GM21423 (cell line): Measurements from ENCODE around the gene GALNT3.

Experiments
- ATAC-seq: cut with Tn5 transposase; IDR thresholded peaks from one replicate; pipeline ENCODE4 v1.9.1; 2021; ENCODE audit warnings: mild to moderate bottlenecking, moderate library complexity; ENCODE audit not compliant: unreplicated experiment

GALNT3 gene

DNA sequence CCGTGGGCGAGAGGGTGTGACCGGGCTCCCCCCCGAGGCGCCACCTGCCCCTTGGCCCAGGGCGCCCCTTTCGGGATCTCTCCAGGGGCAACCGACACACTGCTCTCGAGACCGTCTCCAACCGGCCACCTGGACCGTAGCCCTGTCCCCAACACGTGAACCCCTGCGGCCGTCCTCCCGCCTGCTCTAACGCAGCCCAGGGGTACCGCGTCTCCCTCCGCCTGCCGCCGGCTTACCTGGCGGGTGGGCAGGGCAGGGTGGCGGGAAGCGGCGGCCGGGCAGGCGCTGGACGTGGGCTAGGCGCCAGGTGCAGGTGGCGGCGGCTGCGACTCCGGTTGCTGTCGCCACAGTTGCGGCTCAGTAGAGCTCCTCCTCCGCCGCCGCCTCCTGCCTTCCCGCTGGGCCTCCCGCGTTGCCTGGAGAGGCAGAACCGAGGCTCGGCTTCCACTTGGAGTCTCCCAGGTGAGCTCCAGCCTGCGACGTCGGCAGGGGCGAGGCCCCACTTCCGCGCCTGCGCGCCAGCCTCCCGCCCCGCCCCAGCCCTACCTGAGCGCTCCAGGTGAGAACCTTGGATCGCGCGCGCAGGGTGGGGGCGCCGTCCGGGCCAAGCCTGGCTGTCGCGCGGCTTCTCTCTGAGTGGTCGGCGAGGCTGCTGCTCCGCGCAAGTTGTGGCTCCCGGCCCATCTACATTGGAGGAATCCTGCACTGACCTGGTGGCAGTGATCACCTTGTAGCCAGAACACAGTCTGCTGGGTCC, at the start of gene GALNT3:
Gene GALNT3, minus strand, starts transcription at position 469 of the 757 bp plus-strand sequence. CDS start 23,547 bp downstream, outside the sequence.
- ATAC-seq: peak; percentile 27

DNA sequence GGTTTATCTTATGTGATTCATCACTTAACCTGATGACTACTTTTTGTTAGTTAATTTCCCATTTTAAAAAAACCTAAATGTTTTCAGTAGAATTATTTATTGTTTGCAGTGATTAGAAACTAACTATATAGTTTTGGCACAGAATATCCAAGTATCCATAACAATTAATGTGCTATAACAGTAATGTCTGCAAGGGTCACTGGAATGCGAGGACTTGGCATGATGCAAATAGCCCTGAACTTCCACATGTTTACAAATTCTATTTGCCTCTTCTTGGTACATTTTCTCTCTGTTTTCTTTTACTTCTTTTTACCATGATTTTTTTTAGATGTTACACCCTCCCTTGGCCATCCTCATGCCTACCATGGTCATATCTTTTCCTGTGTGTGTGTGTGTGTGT, 49.3 kb upstream of the GALNT3 start:
- no peak for ATAC-seq

DNA sequence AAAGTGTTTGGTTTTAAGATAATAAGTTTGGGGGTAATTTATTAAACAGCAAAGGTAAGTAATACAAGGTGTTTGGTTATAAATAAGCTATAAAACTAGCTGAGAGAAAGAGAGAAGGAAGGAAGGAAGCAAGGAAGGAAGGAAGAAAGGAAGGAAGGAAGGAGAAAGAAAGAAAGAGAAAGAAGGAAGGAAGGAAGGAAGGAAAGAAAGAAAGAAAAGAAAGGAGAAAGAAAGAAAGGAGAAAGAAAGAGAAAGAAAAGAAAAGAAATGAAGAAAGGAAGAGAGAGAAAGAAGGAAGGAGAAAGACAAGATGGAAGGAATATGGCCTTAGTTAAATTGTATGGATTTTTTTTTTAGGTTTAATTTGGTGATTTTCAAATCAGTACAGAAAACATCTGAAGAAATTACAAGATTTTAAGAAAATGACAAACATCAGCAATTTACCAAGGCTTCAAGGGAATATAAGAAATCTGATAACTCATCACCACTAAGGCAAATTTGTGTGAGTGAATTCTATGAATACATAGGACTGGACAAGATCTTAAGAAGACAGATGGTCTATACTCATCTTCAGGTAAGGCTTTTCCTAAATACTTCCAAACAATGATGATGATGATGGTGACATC, 46.4 kb upstream of the GALNT3 start:
- ATAC-seq: no peak

DNA sequence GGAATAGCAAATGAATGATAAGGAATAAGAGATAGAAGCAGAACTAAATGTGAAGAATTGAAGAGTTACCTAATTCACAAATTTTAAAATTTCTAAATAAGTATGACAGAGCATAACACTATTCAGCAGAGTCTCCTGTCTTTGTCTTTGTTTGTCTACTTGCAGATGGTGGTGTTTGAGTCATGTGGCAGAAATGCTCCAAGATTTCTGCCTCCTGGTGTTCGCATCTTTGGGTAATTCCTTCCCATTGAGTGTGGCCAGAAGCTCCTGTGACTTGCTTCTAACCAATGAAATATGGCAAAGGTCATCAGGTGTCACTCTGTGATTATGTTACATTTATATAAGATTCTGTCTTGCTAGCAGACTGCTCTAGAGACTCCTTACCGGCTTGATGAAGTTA, 45.6 kb upstream of the GALNT3 start:
- no peak for ATAC-seq

DNA sequence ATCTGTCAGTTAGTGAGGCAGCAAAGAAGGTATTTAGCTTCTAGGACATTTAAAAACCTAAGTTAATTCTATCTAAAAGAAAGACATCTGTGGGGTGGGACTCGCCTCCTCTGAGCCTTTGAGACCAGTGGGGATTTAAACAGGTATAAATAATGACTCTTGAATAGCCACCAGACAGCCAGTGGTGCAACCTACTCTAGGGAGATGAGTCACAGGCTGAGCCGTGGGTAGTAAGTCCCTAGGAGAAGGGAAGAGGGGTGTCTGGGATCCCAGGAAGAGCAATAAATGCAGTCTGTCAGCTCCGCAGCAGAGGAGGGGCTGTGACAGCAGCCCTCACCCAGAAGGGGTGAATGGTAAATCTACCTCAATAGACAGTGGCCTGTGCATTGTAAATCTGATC, 43.1 kb upstream of the GALNT3 start:
- no peak for ATAC-seq

DNA sequence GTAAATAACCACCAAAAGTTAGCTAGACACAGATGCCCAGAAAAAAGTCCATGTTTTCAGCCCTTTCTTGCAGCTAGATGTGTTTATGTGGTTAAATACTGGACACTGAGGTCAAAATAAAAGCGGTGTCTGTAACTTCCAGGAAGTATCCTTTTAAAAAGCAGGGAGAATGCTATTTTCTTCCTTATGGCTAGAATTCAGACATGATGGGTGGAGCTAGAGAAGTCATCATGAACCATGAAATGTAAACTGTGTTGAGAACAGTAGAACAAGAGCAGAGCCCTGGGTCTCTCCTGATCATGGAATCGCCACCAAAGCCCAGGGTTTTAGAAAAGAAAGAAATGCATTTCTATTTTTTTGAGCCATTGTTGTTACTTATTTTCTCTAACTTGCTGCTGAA, 41.3 kb upstream of the GALNT3 start:
- ATAC-seq: no peak

DNA sequence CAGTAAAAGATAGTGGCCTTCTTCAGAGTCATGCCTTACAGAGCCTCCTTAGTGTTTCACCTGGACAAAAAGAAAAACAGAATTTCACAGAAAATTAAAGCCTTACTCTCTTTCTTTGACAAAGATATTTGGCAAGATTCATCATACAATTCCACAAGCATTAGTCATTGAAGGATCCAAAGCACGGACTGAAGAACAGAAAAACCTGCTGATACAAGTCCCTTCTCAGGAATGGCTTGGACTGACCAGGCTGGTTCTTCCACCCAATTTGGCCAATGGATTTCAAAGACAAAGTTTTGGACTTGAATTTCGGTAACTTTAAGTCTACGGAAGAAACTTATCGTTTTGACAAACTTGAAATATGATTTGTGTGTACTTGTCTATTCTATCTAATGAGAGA, 39.1 kb upstream of the GALNT3 start:
- ATAC-seq: no peak

DNA sequence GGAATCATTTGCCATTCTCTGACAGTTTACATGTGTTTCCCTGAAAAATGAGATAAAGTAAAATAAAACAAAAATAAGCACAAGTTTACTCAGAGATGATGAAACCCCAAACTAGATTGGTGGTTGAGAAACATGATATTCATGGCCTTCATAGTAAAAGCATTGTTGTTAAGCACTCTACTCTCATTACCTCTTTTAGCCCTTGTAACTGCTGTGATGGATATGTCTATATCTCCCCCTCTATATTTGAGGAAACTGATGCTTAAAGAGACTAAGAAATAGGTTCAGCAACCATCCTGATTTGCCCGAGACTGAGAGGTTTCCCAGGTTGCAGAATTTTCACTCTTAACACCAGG, 33.9 kb upstream of the GALNT3 start:
- peak; percentile 38 for ATAC-seq

DNA sequence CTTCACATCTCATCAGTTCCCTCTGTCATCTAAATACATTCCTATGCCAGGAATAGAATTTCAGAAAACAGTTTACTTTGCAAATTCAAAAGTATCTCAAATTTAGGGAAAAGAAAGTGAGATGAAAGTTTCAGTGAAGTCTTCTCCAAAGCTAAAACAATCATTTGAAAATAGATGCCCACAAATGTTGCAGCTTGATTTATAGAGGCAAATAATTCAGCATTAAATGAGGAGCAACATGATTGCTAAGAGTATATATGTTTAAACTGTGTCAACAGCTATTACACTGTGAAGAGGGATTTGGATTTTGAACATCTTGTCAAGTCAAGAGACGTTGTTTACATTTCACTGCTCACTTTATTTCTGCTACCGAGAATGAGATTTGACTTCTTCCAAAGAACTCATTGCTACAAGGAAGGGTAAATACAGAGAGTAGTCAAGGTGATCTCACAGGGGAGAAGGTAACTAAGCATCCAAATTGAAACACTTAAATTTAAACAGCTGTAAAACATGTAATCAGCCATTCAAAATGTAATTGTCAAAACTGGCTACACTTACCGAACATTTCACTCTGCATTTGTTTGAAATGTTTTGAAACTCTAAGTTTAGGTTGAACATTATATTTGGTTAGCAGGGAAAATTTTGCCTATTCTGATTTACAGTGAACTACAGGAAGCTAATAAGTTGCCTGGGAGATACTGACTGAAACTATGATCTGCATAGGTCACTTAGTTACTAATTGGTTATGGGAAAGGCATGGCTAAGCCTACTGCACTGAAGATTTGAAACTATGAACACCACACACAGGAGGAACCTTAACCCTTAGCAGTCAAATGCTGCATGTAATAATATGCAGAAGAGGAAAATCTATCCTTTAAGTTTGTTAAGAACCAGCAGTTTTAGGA, 33.2 kb upstream of the GALNT3 start:
- peak; percentile 97 for ATAC-seq

DNA sequence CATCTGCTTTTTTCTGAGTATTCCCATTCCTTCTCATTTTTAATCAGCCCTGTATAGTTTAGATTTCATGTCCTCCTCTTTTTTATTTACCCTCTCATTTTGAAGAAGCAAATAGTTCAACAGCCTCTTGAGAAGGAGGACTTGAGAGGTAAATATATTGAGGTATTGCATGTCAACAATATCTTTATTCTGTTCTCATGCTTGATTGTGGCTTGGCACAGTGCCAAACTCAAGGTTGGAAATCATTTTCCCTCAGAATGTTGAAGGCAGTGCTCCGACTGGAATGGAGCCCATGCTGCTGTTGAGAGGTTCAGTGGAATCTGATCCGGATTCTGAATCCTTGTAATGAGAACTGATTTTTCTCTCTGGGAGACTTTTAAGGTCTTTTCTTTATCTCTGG, 31.0 kb upstream of the GALNT3 start:
- no peak for ATAC-seq

DNA sequence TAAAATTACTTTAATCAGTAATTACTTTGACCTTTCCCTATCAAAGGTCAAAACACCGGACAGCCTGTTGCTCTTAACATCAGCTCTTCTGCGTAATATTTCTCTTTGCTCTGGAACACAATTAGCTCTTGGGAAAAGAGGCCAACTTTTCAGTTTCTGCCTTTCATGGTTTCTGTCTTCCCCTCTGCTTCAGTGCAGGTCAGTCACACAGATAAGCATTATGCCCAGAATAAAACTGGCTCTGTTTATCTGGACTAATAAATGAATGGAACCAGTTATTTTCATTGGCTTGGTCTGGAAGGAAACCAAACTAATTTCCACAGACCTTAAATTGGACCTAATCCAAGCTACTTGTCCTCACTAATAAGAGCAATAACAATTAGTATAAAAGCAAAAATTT, 26.2 kb upstream of the GALNT3 start:
- ATAC-seq: no peak

DNA sequence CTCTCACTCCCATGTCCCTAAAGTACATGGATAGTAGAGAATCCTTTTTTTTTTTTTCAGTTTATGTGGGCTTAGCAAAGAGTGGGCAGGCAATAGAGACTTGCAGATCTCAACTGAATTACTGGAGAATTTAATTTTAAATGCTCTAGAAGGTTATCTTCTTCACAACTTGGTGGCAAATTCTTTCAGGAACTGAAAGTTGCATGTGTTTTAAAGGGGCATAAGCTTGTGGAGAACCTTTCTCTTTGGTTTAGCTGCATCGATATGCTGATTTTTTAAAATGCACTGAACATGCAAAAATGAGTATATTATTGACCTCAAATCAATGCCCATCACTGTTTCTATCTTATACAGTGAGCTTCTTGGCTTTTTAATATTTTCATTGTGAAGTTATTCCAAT, 24.9 kb upstream of the GALNT3 start:
- ATAC-seq: no peak

DNA sequence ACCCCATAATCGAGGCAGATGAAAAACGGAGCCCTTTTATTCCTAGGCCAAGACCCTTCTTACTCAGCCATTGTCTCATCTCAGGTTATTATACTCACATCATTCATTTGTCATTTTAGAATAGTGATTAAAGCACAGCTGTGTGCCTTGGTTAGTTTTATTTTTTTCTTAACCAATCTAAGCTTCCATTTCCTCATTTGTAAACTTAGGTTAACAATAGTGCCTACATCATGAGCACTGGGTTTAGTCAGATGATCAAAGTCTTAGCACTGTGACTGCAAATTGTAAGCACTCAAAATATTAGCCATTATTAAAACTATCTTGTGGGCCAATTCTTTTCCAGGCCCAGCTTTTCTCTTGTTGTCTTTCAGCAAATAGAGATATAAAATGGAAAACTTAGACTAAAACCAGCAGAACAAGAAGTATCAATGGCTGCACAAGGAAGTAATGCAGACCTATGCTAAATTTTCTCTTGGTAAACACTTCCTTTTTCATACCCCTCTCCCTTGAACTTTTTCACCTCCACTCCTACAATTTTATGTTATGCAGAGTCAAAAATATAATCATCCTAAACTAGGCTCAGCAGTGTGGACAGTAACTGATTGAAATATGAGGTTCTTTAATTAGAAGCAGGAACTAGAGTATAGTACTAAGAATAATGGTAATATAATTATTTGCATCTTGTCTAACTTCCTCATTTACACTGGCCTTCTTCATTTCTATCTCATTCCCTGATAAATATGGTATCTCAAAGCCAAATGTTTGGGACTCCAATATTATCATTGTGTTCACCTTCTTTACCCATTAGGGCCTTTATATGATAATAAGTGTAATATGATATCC, 21.5 kb upstream of the GALNT3 start:
- ATAC-seq: peak; percentile 53

DNA sequence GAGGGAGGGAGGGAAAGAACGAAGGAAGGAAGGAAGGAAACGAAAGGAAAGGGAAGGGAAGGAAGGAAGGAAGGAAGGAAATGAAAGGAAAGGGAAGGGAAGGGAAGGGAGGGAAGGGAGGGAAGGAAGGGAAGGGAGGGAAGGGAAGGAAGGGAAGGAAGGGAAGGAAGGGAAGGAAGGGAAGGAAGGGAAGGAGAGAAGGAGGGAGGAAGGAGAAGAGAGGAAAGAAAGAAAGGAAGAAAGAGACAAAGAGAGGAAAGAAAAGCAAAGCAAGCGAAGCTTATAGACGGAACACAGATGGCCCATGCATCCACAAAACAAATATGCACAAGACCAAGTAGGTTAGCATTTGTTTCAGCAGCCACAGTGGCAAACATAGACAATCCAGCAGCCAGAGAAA, 20.4 kb upstream of the GALNT3 start:
- no peak for ATAC-seq

DNA sequence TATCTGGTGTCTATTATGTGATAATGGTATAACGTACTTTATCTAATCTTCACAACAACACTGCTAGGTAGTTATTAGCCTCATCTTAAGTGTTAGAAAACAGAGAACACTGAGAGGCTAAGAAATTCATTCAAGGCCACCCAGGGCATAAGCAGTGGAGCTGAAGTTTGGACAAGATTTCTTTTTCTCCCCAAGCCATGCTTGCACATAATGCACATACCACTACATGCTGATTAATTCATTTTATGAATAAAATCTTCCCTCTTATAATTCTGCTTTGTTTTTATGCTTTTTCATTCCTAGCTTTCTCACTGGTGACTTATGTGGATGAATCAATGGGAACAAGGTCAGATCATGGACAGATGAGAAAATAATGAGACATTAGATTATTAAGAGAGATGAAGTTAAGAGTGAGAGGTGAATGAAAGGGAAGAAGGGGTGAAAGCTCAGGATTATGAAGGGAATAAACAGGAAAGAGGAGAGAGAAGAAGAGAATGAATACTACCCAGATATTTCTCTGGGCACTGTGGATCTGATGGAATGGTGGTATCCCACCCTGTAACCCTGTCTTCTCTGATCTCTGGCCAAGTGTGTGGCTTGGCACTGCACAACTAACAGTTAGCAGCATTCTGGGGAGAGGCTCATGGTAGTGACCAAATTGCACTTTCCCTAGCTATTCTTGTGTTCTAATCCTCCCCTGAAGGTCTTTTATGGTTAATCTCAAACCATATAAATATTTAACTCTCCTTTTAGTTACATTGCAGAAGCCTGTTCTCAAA, 17.7 kb upstream of the GALNT3 start:
- no peak for ATAC-seq

DNA sequence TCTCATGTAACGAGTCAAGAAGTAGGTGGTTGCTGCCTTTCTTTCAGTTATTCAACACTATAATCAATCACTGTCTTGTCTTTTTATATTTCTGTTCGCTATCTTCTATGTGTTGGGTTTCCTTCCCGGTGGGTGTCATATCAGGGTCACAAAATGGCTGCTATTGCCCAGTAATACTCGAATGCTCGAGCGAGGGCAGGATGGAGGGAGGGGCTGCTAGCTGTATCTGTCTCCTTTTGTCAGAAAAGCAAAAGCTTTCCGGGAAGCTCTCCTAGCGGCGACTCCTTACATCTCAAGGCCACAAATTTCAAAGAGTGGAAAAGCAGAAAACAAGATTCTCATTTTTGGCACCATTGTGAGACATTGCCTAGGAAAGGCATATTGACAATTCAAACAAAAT, 16.4 kb upstream of the GALNT3 start:
- ATAC-seq: no peak

DNA sequence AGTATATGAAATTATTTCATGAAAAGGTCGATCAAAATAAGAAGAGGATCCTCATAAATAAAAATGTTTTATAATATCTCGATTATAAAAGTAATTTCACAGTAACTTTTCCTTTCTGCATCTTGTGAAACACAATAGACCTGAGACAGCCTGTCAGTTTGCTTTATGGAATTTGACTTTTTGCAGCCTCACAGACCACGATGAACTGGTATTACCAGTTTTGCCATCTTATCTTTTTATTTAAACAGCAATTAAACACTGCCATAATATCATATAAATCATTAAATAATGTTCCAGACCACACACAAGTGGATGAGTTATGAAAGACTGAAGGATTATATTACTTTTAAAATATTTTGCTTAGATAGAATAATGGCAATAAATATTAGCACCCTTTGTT, 10.7 kb upstream of the GALNT3 start:
- no peak for ATAC-seq

DNA sequence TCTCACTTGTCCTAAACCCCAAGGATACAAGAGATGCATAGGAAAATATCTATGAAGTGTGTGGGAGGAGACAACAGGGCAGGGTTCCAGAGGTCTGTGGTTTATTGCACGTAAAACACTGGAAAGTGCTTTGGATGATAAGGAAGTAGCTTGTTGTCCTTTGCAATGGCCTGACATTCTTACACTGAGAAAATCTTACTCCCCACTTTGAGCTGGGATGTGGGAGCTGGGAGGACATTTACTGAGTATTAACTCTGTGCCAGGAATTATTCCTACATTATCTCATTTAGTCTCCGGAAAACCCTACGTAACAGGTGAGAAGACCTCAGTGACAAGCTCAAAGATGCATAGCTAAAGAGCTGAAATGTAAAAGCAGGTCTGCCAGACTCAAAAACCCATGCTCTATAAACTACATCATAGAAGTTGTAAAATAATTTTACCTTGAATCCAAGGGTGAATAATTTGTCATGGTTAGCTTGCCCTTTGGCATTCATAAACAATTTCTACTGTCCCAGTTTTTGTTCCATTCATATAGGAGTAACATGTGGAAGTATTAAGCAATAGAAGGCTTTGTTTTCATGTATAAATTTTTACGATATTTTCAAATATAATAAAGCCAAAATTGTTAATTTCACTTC, 9.2 kb upstream of the GALNT3 start:
- ATAC-seq: no peak

DNA sequence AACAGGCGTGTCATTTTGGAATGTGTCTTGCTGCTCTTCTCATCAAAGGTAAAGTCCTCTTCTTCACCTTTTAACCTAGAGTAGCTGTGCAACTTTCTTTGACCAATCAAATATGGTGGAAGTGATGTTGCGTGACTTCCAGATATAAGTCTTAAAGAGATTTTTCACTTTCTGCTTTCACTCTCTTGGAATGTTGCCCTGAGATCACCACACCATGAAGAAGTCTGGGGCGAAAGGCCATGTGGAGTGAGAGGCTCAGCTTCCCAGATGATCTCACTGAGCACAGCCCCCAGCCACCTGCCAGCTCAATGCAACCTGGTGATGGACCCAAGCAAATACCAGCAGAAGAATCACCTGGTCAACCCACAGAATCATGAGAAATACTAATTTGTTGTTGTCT, 7.1 kb upstream of the GALNT3 start:
- ATAC-seq: no peak
